Heart left ventricle (tissue), 16 donors: ENCODE data around the gene HMCN2. TPM values are rescaled to one million over a fixed set of nuclear protein-coding genes. Genes with fewer than 3 reads are reported as not detected.

Experiments used
- ATAC-seq, 4 donors: fragments of 200-7000 bp; cut with Tn5 transposase; one replicate each; pipeline ENCODE4 v1.9.1; 2020 to 2022; ENCODE audit warnings: moderate library complexity in 4 of 4, mild to moderate bottlenecking in 3 of 4, moderate number of reproducible peaks in 1 of 4
- DNase-seq, 5 donors: peaks; one replicate each; pipeline ENCODE4 v3.0.0-alpha.2; 2020
- H3K27ac ChIP-seq, 12 donors: fragments of 200-600 bp; sonication (generic) in 4 of 12; one replicate each; pipeline versions ENCODE4 v1.5.0 to v1.8.0; 2016 to 2022; ENCODE audit warnings: mild to moderate bottlenecking in 2 of 12
- H3K27me3 ChIP-seq, 9 donors: fragments of 200-600 bp; sonication (generic) in 2 of 9; one replicate each; pipeline versions ENCODE4 v1.5.1 to v1.8.0; 2016 to 2022; ENCODE audit warnings: mild to moderate bottlenecking in 3 of 9
- H3K36me3 ChIP-seq, 9 donors: fragments of 200-600 bp; sonication (generic) in 2 of 9; one replicate each; pipeline versions ENCODE4 v1.5.0 to v1.8.0; 2018 to 2022; ENCODE audit warnings: mild to moderate bottlenecking in 2 of 9
- H3K4me1 ChIP-seq, 12 donors: fragments of 200-600 bp; sonication (generic) in 4 of 12; one replicate each; pipeline versions ENCODE4 v1.5.0 to v1.8.0; 2016 to 2022; ENCODE audit warnings: mild to moderate bottlenecking in 3 of 12
- H3K4me3 ChIP-seq, 12 donors: fragments of 200-600 bp; sonication (generic) in 4 of 12; one replicate each; pipeline versions ENCODE4 v1.5.0 to v1.8.0; 2017 to 2022; ENCODE audit warnings: mild to moderate bottlenecking in 9 of 12, moderate library complexity in 4 of 12
- H3K9me3 ChIP-seq, 12 donors: fragments of 200-600 bp; sonication (generic) in 4 of 12; one replicate each; pipeline versions ENCODE4 v1.5.0 to v1.8.0; 2016 to 2022; ENCODE audit warnings: mild to moderate bottlenecking in 1 of 12
- CTCF ChIP-seq, 12 donors: fragments of 200-600 bp; sonication (generic) in 4 of 12; IDR thresholded peaks; one replicate each; pipeline versions ENCODE4 v1.5.0 to v1.8.0; 2018 to 2022; ENCODE audit warnings: antibody characterized with exemption in 12 of 12, mild to moderate bottlenecking in 5 of 12
- POLR2A ChIP-seq, 2 donors: fragments of 450-650 bp; IDR thresholded peaks; one replicate each; pipeline ENCODE4 v1.6.1; 2017; ENCODE audit warnings: antibody characterized with exemption in 2 of 2, mild to moderate bottlenecking in 2 of 2, moderate library complexity in 2 of 2
- WGBS, 4 donors: extraction: QIAGEN DNeasy Blood & Tissue Kit in 2 of 4; methylation state at CpG; one replicate each; pipeline versions ENCODE4 v1.1.5 to v1.1.7; 2013 to 2018; 5-methylcytosine and 5-hydroxymethylcytosine counted together
- intact Hi-C, 10 donors: fragments of 100-400 bp; cut with DNase I; formaldehyde crosslinking; loops; one replicate each; pipeline versions ENCODE4 v1.11.1 to v1.14.2; 2022
- polyA plus RNA-seq, 2 donors: library from polyadenylated mRNA; stranded (reverse); fragments of 200-250 nt; gene quantifications; one replicate each; pipeline ENCODE4 v1.2.3, GENCODE V29; 2013
- total RNA-seq, 9 donors: library from RNA; depleted of rRNA in 2 of 9; stranded (reverse); fragments of >200 nt in 2 of 9; fragmentation: NEBNext Ultra II Directional in 3 of 9; extraction: Animal tissue kit (Norgen Biotek cat#: 25700) in 3 of 9; gene quantifications; one replicate each; pipeline versions ENCODE4 v1.1.0 to v1.2.4, GENCODE V29; 2016 to 2023
- donor health status: ischemic (EF 13 %, LVEDD 7.1; RV severe dilation, severe dysfunction).
- donor health status: healthy with polysubstance abuse.
- donor health status: DM: no; HTN: yes; CAD: no.
- donor health status: DM: no; HTN: no; CAD: no.
- donor health status: ischemic (EF 25% LVEDD 6.9; RV normal size, moderate dysfunction).
- donor health status: ischemic (EF 25% LVEDD 5.7; RV mildly dilated, moderate dysfunction).
- donor health status: healthy.
- donor health status: DM: yes; HTN: yes; CAD: no.
- donor health status: ischemic (EF 35%, LVEDD 5.7; RV mildly dilated, moderate dysfunction).
- donor health status: nonischemic (EF 11% LVEDD 7.7; RV severe dilation, severe dysfunction).
- donor health status: DM: yes; HTN: yes; CAD: no.
- donor health status: PGD.
- donor health status: ischemic (EF 29% LVEDD 5.4; RV normal size, mild dysfunction).
- donor health status: nonischemic (EF 23%, LVEDD 6.1; RV moderate dilation, normal function).

The HMCN2 gene
- total and polyA plus RNA-seq, 11 donors = 2.3 to 10.4 (median 4.3) TPM

- Histone ChIP-seq H3K27me3 (peaks cover 0 to 22% (median 0%) of the 10 kb centered on the region in 9 donors), H3K4me3 (peak within 1 kb of the TSS; percentile 58 to 82 (median 72)), H3K27ac (peak within 1 kb of the TSS; percentile 80 to 96 (median 91)), H3K9me3 (peaks cover 0 to 22% (median 12%) of the 10 kb centered on the region in 12 donors), H3K4me1 (peaks cover 5 to 54% (median 36%) of the 10 kb centered on the region in 12 donors), H3K36me3 (no peaks in the 10 kb centered on the region)
- peak; percentile 15 to 76 (median 62) for ATAC-seq
- intact Hi-C loops = loop anchor here in 2 of 10 donors (2.0 to 5.0 kb wide), 2 partner anchors 18 to 133 kb away; partner anchors contain the start of gene FUBP3 (in 1 of the 2)
- TF ChIP-seq CTCF (IDR thresholded peaks at IDR 0.05) = no peak
- TF ChIP-seq POLR2A (IDR thresholded peaks at IDR 0.05) = peak in 1 of 2 donors; percentile 65
- peak; percentile 82 to 91 (median 86) for DNase-seq
- WGBS, 4 donors = 0 to 2% (median 1%) methylated on average over 11 to 66 of the region's 66 CpGs
Observed at GRCh38 chr9:130444565-130445221, 179.1 kb downstream of the HMCN2 start, which contains the start of gene ASS1. Gene ASS1, plus strand, starts transcription at chr9:130444961. Its CDS starts 7,268 bp downstream, at chr9:130452229.

- Histone ChIP-seq H3K9me3 (peaks cover 0 to 20% (median 11%) of the 10 kb centered on the region in 12 donors), H3K36me3 (no peaks in the 10 kb centered on the region), H3K4me1 (peaks cover 5 to 61% (median 40%) of the 10 kb centered on the region in 12 donors), H3K4me3 (peak overlapping the region; percentile 58 to 82 (median 72)), H3K27ac (peak overlapping the region; percentile 80 to 96 (median 91)), H3K27me3 (peaks cover 0 to 22% (median 0%) of the 10 kb centered on the region in 9 donors)
- ATAC-seq = peak; percentile 35 to 67 (median 54)
- intact Hi-C loops = loop anchor here in 2 of 10 donors (2.0 to 5.0 kb wide), 2 partner anchors 19 to 132 kb away; partner anchors contain the start of gene FUBP3 (in 1 of the 2)
- WGBS, 4 donors = 2 to 15% (median 11%) methylated on average over 12 to 30 of the region's 30 CpGs
- TF ChIP-seq CTCF (IDR thresholded peaks at IDR 0.05) (peak in 8 of 12 donors; percentile 12 to 46 (median 18)), POLR2A (IDR thresholded peaks at IDR 0.05) (peak in 1 of 2 donors; percentile 32)
- DNase-seq = peak; percentile 70 to 86 (median 77)
Observed at GRCh38 chr9:130445268-130445983, 179.9 kb downstream of the HMCN2 start.

- no peak for TF ChIP-seq POLR2A (IDR thresholded peaks at IDR 0.05)
- peak in 1 of 12 donors; percentile 3 for TF ChIP-seq CTCF (IDR thresholded peaks at IDR 0.05)
- DNase-seq (peak; percentile 89 to 95 (median 91)), ATAC-seq (peak; percentile 75 to 90 (median 82))
- H3K27me3 ChIP-seq = peaks cover 0 to 22% (median 0%) of the 10 kb centered on the region in 9 donors
- peak overlapping the region; percentile 58 to 82 (median 72) for H3K4me3 ChIP-seq
- H3K4me1 ChIP-seq = peaks cover 13 to 70% (median 48%) of the 10 kb centered on the region in 12 donors
- no peaks in the 10 kb centered on the region for H3K36me3 ChIP-seq
- H3K27ac ChIP-seq = peak overlapping the region; percentile 80 to 96 (median 91)
- 21 to 24% (median 24%) methylated on average over 5 to 16 of the region's 16 CpGs for WGBS, 4 donors
- intact Hi-C loops = loop anchor here in 1 of 10 donors (5.0 kb wide), 1 partner anchor 131 kb away; the partner anchor contains the start of gene FUBP3
- peaks cover 0 to 11% (median 6%) of the 10 kb centered on the region in 12 donors for H3K9me3 ChIP-seq
Observed at GRCh38 chr9:130446101-130446861, 180.7 kb downstream of the HMCN2 start.
